ENCODE data around the gene SUSD1.
"Not testable (repeated sequence)": the region's sequence is repeated elsewhere in the genome, so short reads cannot be mapped to it uniquely, and the experiment has no call there.

SUSD1 gene

GRCh38 chr9:112074250-112075008, 100.7 kb downstream of the SUSD1 start:
- TF ChIP-seq ZFX (IDR thresholded peaks at IDR 0.05; ENCODE audit: borderline replicate concordance) (no peak), CTCF (IDR thresholded peaks at IDR 0.05) (peak; percentile 91)
- H3K27ac ChIP-seq, result no peak overlapping the region

- not testable (repeated sequence) for H3K27ac ChIP-seq
Measured at GRCh38 chr9:112073639-112074173, 101.4 kb downstream of the SUSD1 start.

GRCh38 chr9:112072721-112073638, 102.1 kb downstream of the SUSD1 start:
- H3K27ac ChIP-seq, result no peak overlapping the region
- TF ChIP-seq CTCF (IDR thresholded peaks at IDR 0.05) (no peak), ZFX (IDR thresholded peaks at IDR 0.05; ENCODE audit: borderline replicate concordance) (no peak)

GRCh38 chr9:112069318-112070169, 105.6 kb downstream of the SUSD1 start:
- TF ChIP-seq CTCF (IDR thresholded peaks at IDR 0.05), result no peak
- TF ChIP-seq ZFX (IDR thresholded peaks at IDR 0.05; ENCODE audit: borderline replicate concordance), result no peak
- no peak overlapping the region for H3K27ac ChIP-seq

- peak overlapping the region; percentile 51 for H3K27ac ChIP-seq
- TF ChIP-seq CTCF (IDR thresholded peaks at IDR 0.05) (no peak), ZFX (IDR thresholded peaks at IDR 0.05; ENCODE audit: borderline replicate concordance) (no peak)
Measured at GRCh38 chr9:112065806-112066606, 109.1 kb downstream of the SUSD1 start.

- no peak for TF ChIP-seq CTCF (IDR thresholded peaks at IDR 0.05)
- no peak for TF ChIP-seq ZFX (IDR thresholded peaks at IDR 0.05; ENCODE audit: borderline replicate concordance)
- H3K27ac ChIP-seq, result no peak overlapping the region
Measured at GRCh38 chr9:112064871-112065270, 110.2 kb downstream of the SUSD1 start.
